OCI-LY1 (cell line): Measurements from ENCODE around the gene JPT2.

Experiments used
- H2AFZ ChIP-seq: fragments of 200-600 bp; sonication (generic), shearing (Covaris generic); 2 replicates; pipeline ENCODE4 v1.6.0; 2014; ENCODE audit warnings: antibody characterized with exemption, mild to moderate bottlenecking, low read length
- H3F3A ChIP-seq: fragments of 200-600 bp; sonication (generic), shearing (Covaris generic); 2 replicates; pipeline ENCODE4 v1.6.0; 2014; ENCODE audit warnings: mild to moderate bottlenecking, antibody characterized with exemption, low read length, moderate library complexity; ENCODE audit not compliant: insufficient read depth
- H3K27ac ChIP-seq: fragments of 200-600 bp; sonication (generic); 2 replicates; pipeline ENCODE4 v1.5.1; 2014; ENCODE audit warnings: low read length, mixed run types, mild to moderate bottlenecking, low read depth; ENCODE audit not compliant: poor library complexity, severe bottlenecking
- H3K27me3 ChIP-seq: fragments of 200-600 bp; sonication (generic); 2 replicates; pipeline ENCODE4 v1.6.0; 2014; ENCODE audit warnings: antibody characterized with exemption, mild to moderate bottlenecking, low read length, moderate library complexity; ENCODE audit not compliant: insufficient read depth
- H3K36me3 ChIP-seq: fragments of 200-600 bp; sonication (generic); 2 replicates; pipeline ENCODE4 v1.6.1; 2014; ENCODE audit warnings: mild to moderate bottlenecking, antibody characterized with exemption, low read length, moderate library complexity, mixed read lengths; ENCODE audit not compliant: insufficient read depth
- H3K4me1 ChIP-seq: fragments of 200-600 bp; sonication (generic); 2 replicates; pipeline ENCODE4 v1.5.1; 2014; ENCODE audit warnings: mild to moderate bottlenecking, low read length, moderate library complexity; ENCODE audit not compliant: insufficient read depth, severe bottlenecking
- H3K4me2 ChIP-seq: fragments of 200-600 bp; sonication (generic), shearing (Covaris generic); 2 replicates; pipeline ENCODE4 v1.6.1; 2014; ENCODE audit warnings: low read length
- H3K4me3 ChIP-seq: fragments of 200-600 bp; sonication (generic); 2 replicates; pipeline ENCODE4 v1.5.1; 2014; ENCODE audit warnings: low read length, low read depth, mild to moderate bottlenecking, mixed read lengths; ENCODE audit not compliant: poor library complexity, severe bottlenecking
- H3K79me2 ChIP-seq: fragments of 200-600 bp; shearing (Covaris generic); 2 replicates; pipeline ENCODE4 v1.6.1; 2016; ENCODE audit warnings: mixed run types, low read length, mixed read lengths; ENCODE audit not compliant: insufficient read depth
- H3K9ac ChIP-seq: fragments of 200-600 bp; sonication (generic), shearing (Covaris generic); 2 replicates; pipeline ENCODE4 v1.6.1; 2014; ENCODE audit warnings: mild to moderate bottlenecking, low read length, mixed read lengths
- H3K9me2 ChIP-seq: fragments of 200-600 bp; sonication (generic), shearing (Covaris generic); 2 replicates; pipeline ENCODE4 v1.6.1; 2014; ENCODE audit warnings: low read depth, mild to moderate bottlenecking, low read length, mixed read lengths
- H3K9me3 ChIP-seq: fragments of 200-600 bp; shearing (Covaris generic); 2 replicates; pipeline ENCODE4 v1.6.1; 2014; ENCODE audit warnings: low read length, mixed read lengths
- H4K20me1 ChIP-seq: fragments of 200-600 bp; sonication (generic), shearing (Covaris generic); 2 replicates; pipeline ENCODE4 v1.6.0; 2016; ENCODE audit warnings: mild to moderate bottlenecking, low read length; ENCODE audit not compliant: insufficient read depth
- CTCF ChIP-seq: fragments of 200-600 bp; sonication (generic), shearing (Covaris generic); IDR thresholded peaks from 2 replicates; pipeline ENCODE4 v1.5.1; 2017; ENCODE audit warnings: mild to moderate bottlenecking, antibody characterized with exemption, low read length, moderate library complexity, mixed read lengths
- EZH2 ChIP-seq: fragments of 200-600 bp; sonication (generic), shearing (Covaris generic); IDR thresholded peaks from 2 replicates; pipeline ENCODE4 v1.8.0; 2017; ENCODE audit warnings: borderline replicate concordance, mixed run types, mild to moderate bottlenecking, antibody characterized with exemption, low read length, moderate library complexity, mixed read lengths

The JPT2 gene

GRCh38 chr16:1665829-1666228, 12.2 kb upstream of the JPT2 start:
- H3F3A ChIP-seq, result no peaks in the 10 kb centered on the region
- no peak overlapping the region for H2AFZ ChIP-seq
- no peak overlapping the region for H3K27ac ChIP-seq
- H3K9me2 ChIP-seq, result no peaks in the 10 kb centered on the region
- H3K9ac ChIP-seq, result no peak overlapping the region
- no peaks in the 10 kb centered on the region for H3K27me3 ChIP-seq
- TF ChIP-seq CTCF, result no peak
- TF ChIP-seq EZH2, result no peak
- H3K4me3 ChIP-seq, result no peak overlapping the region
- no peaks in the 10 kb centered on the region for H4K20me1 ChIP-seq
- no peaks in the 10 kb centered on the region for H3K9me3 ChIP-seq
- no peak overlapping the region for H3K4me2 ChIP-seq
- H3K79me2 ChIP-seq, result no peaks in the 10 kb centered on the region
- H3K4me1 ChIP-seq, result no peaks in the 10 kb centered on the region
- H3K36me3 ChIP-seq, result peaks cover 91% of the 10 kb centered on the region

GRCh38 chr16:1666316-1666715, 11.8 kb upstream of the JPT2 start:
- Histone ChIP-seq H3K9me3 (no peaks in the 10 kb centered on the region), H3K36me3 (peaks cover 96% of the 10 kb centered on the region), H3K4me1 (no peaks in the 10 kb centered on the region), H3K4me3 (no peak overlapping the region), H3K79me2 (no peaks in the 10 kb centered on the region), H3K27me3 (no peaks in the 10 kb centered on the region), H3F3A (no peaks in the 10 kb centered on the region), H3K9ac (no peak overlapping the region), H2AFZ (no peak overlapping the region), H3K4me2 (no peak overlapping the region), H4K20me1 (no peaks in the 10 kb centered on the region), H3K27ac (no peak overlapping the region), H3K9me2 (no peaks in the 10 kb centered on the region)
- TF ChIP-seq CTCF (no peak), EZH2 (no peak)

GRCh38 chr16:1667271-1667670, 10.8 kb upstream of the JPT2 start:
- H3K36me3 ChIP-seq, result peaks cover 98% of the 10 kb centered on the region
- H3K79me2 ChIP-seq, result no peaks in the 10 kb centered on the region
- no peak overlapping the region for H3K9ac ChIP-seq
- H2AFZ ChIP-seq, result no peak overlapping the region
- no peaks in the 10 kb centered on the region for H3K4me1 ChIP-seq
- no peak overlapping the region for H3K4me2 ChIP-seq
- no peaks in the 10 kb centered on the region for H4K20me1 ChIP-seq
- H3K9me3 ChIP-seq, result no peaks in the 10 kb centered on the region
- no peaks in the 10 kb centered on the region for H3F3A ChIP-seq
- TF ChIP-seq EZH2, result no peak
- no peak overlapping the region for H3K27ac ChIP-seq
- H3K4me3 ChIP-seq, result no peak overlapping the region
- H3K9me2 ChIP-seq, result no peaks in the 10 kb centered on the region
- no peaks in the 10 kb centered on the region for H3K27me3 ChIP-seq

DNA sequence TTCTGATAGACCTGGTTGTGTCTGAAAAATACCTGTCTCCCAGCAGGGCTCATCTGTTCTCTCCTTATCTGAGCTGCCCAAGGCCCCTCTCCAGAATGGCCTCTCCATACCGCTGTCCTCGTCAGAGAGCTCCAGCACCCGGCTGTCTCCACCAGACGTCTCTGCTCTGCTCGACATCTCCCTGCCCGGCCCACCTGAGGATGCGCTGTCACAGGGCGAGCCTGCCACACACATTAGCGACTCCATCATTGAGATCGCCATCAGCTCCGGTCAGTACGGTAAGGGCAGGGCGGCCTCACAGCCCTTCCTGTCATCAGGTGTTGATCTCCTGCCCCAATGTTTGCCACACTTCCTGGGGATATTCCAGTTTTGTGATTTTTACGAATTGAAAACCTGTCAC, 10.2 kb upstream of the JPT2 start:
- Histone ChIP-seq H2AFZ (no peak overlapping the region), H3K9me3 (no peaks in the 10 kb centered on the region), H3K4me3 (no peak overlapping the region), H3K4me1 (no peaks in the 10 kb centered on the region), H4K20me1 (no peaks in the 10 kb centered on the region), H3K36me3 (peaks cover 98% of the 10 kb centered on the region), H3K27me3 (no peaks in the 10 kb centered on the region), H3K9me2 (no peaks in the 10 kb centered on the region), H3K79me2 (no peaks in the 10 kb centered on the region), H3K4me2 (no peak overlapping the region), H3K27ac (no peak overlapping the region), H3K9ac (no peak overlapping the region), H3F3A (no peaks in the 10 kb centered on the region)
- TF ChIP-seq EZH2, result no peak
- no peak for TF ChIP-seq CTCF
